Endothelial cell of umbilical vein (primary cell): ENCODE measurements around the gene COL7A1. TPM values are rescaled to one million over a fixed set of nuclear protein-coding genes. Genes with fewer than 3 reads are reported as not detected.

Experiments
- BruUV-seq: library from RNA; stranded (reverse); fragments of 400-500 nt; replicated peaks from 2 replicates; lab custom pipeline; 2021; lab: Mats Ljungman, UMichigan
- CTCF ChIA-PET: fragments of 300-600, 350-600 bp; sonication (Branson Sonifier 250); formaldehyde crosslinking; loops from one replicate; lab custom pipeline; 2021; ENCODE audit warnings: antibody characterized with exemption, inconsistent platforms; lab: Charles Lee
- POLR2A ChIA-PET: fragments of 300-600, 350-600 bp; sonication (Branson Sonifier 250); formaldehyde crosslinking; loops from one replicate; lab custom pipeline; 2021; ENCODE audit warnings: antibody characterized with exemption, inconsistent platforms; lab: Charles Lee
- DNase-seq: peaks from one replicate; pipeline ENCODE4 v3.0.0-alpha.2; 2011; ENCODE audit warnings: low read depth, low spot score
- FAIRE-seq: peaks from 2 replicates; lab custom pipeline; 2011; peaks lifted over from hg19 to GRCh38; lab: Jason Lieb, UNC
- H2AFZ ChIP-seq: 2 replicates; pipeline ENCODE4 v1.6.0; 2012; ENCODE audit warnings: low read depth, low read length, control low read depth, inconsistent platforms
- H3K27ac ChIP-seq: 2 replicates; pipeline ENCODE4 v1.5.1; 2011; ENCODE audit warnings: low read depth, mild to moderate bottlenecking, control low read depth, low read length, moderate library complexity; ENCODE audit not compliant: insufficient read depth
- H3K27me3 ChIP-seq, 2 experiments: 2 replicates each; pipeline versions ENCODE4 v1.6.0 to v1.6.1; 2011; ENCODE audit warnings: low read length in 2 of 2, mixed read lengths in 1 of 2; ENCODE audit not compliant: control insufficient read depth in 2 of 2, insufficient read depth in 2 of 2
- H3K36me3 ChIP-seq, 2 experiments: 2 replicates in 1 of 2; 3 replicates in 1 of 2; pipeline ENCODE4 v1.5.1; 2011; ENCODE audit warnings: low read length in 2 of 2, mild to moderate bottlenecking in 1 of 2, moderate library complexity in 1 of 2; ENCODE audit not compliant: control insufficient read depth in 2 of 2, insufficient read depth in 2 of 2; ENCODE audit errors: extremely low read depth in 1 of 2
- H3K4me1 ChIP-seq: 3 replicates; pipeline ENCODE4 v1.5.1; 2011; ENCODE audit warnings: mild to moderate bottlenecking, low read length; ENCODE audit not compliant: control insufficient read depth, insufficient read depth; ENCODE audit errors: extremely low read depth
- H3K4me2 ChIP-seq: 2 replicates; pipeline ENCODE4 v1.6.1; 2011; ENCODE audit warnings: low read length, control low read depth, mixed read lengths; ENCODE audit not compliant: insufficient read depth
- H3K4me3 ChIP-seq, 3 experiments: fragments of 200-600 bp in 1 of 3; sonication (generic), shearing (Covaris generic) in 1 of 3; replicated peaks in 1 of 3; 2 replicates each; pipeline ENCODE4 v1.5.1; 2011 to 2016; ENCODE audit warnings: control low read depth in 3 of 3, low read length in 3 of 3, mild to moderate bottlenecking in 2 of 3, inconsistent platforms in 1 of 3, low read depth in 1 of 3, moderate library complexity in 1 of 3; ENCODE audit not compliant: insufficient read depth in 1 of 3
- H3K79me2 ChIP-seq: 2 replicates; pipeline ENCODE4 v1.6.0; 2012; ENCODE audit warnings: low read length, inconsistent platforms; ENCODE audit not compliant: control insufficient read depth, insufficient read depth
- H3K9ac ChIP-seq: replicated peaks from 2 replicates; pipeline ENCODE3; 2011; ENCODE audit warnings: low read length, control low read depth; ENCODE audit not compliant: insufficient read depth; ENCODE audit errors: extremely low read depth
- H3K9me1 ChIP-seq: replicated peaks from 3 replicates; pipeline ENCODE4 v1.6.0; 2011; ENCODE audit warnings: mild to moderate bottlenecking, low read length; ENCODE audit not compliant: control insufficient read depth, insufficient read depth; ENCODE audit errors: extremely low read depth
- H3K9me3 ChIP-seq: replicated peaks from 2 replicates; pipeline ENCODE4 v1.5.1; 2012; ENCODE audit warnings: low read length, inconsistent platforms; ENCODE audit not compliant: control insufficient read depth, insufficient read depth
- H4K20me1 ChIP-seq: replicated peaks from 2 replicates; pipeline ENCODE3; 2011; ENCODE audit warnings: mild to moderate bottlenecking, low read length; ENCODE audit not compliant: control insufficient read depth, insufficient read depth; ENCODE audit errors: extremely low read depth
- CTCF ChIP-seq, 2 donors: IDR thresholded peaks; 1 replicate in 1 of 2; 2 replicates in 1 of 2; pipeline ENCODE4 v1.5.1; 2011; ENCODE audit warnings: low read length in 2 of 2, mild to moderate bottlenecking in 2 of 2, moderate library complexity in 2 of 2, control low read depth in 1 of 2, inconsistent platforms in 1 of 2, low read depth in 1 of 2; ENCODE audit not compliant: insufficient read depth in 1 of 2; ENCODE audit errors: extremely low read depth in 1 of 2
- EZH2 ChIP-seq: IDR thresholded peaks from 2 replicates; pipeline ENCODE4 v1.6.1; 2012; ENCODE audit warnings: borderline replicate concordance, low read depth, mild to moderate bottlenecking, moderate library complexity, low read length, inconsistent platforms; ENCODE audit not compliant: severe bottlenecking
- GATA2 ChIP-seq: IDR thresholded peaks from 2 replicates; pipeline ENCODE4 v1.7.0; 2011; ENCODE audit warnings: low read depth, mild to moderate bottlenecking, moderate library complexity, mixed read lengths, low read length; ENCODE audit not compliant: insufficient read length, insufficient read depth
- JUN ChIP-seq: IDR thresholded peaks from 2 replicates; pipeline ENCODE4 v1.6.1; 2011; ENCODE audit warnings: borderline replicate concordance, low read depth; ENCODE audit not compliant: insufficient read length, insufficient read depth
- MAX ChIP-seq: IDR thresholded peaks from 2 replicates; pipeline ENCODE4 v1.6.1; 2011; ENCODE audit not compliant: insufficient read depth, insufficient read length
- MYC ChIP-seq: IDR thresholded peaks from one replicate; pipeline ENCODE4 v1.6.1; 2011; ENCODE audit warnings: mild to moderate bottlenecking, low read depth, low read length
- POLR2A ChIP-seq: IDR thresholded peaks from 2 replicates; pipeline ENCODE4 v1.6.1; 2012; ENCODE audit warnings: low read depth, mild to moderate bottlenecking, control low read depth, low read length
- POLR2AphosphoS5 ChIP-seq: IDR thresholded peaks from 2 replicates; pipeline ENCODE4 v1.6.1; 2012; ENCODE audit warnings: low read depth, mild to moderate bottlenecking, control low read depth, low read length, moderate library complexity; ENCODE audit not compliant: insufficient read depth
- dilution Hi-C: fragments of 300-500 bp; cut with MboI; formaldehyde crosslinking; loops from one replicate; pipeline ENCODE4 v1.15.0; 2019; ENCODE audit warnings: low sequenced_read_pairs; ENCODE audit not compliant: extremely low pct_ligation_motif_present
- intact Hi-C: fragments of 100-400 bp; cut with micrococcal nuclease; formaldehyde crosslinking; loops from one replicate; pipeline ENCODE4 v1.10.0; 2022
- polyA plus RNA-seq, 4 experiments: library from polyadenylated mRNA; depleted of rRNA in 3 of 4; stranded (reverse) in 3 of 4; unstranded in 1 of 4; fragments of >200 nt; gene quantifications; 2 replicates each; pipeline versions ENCODE4 v1.2.1 to v1.2.3, GENCODE V29; 2011 to 2012; ENCODE audit warnings: missing spikeins in 1 of 4
- total RNA-seq: library from RNA; stranded (reverse); gene quantifications from 2 replicates; pipeline ENCODE4 v1.2.3, GENCODE V29; 2021

The COL7A1 gene
- total and polyA plus RNA-seq, 2 donors (not counting 3 experiments of a cell fraction or from before 2014, with no cell fraction given): 0.55 to 1.9 TPM

GRCh38 chr3:48528048-48528447, 67.1 kb downstream of the COL7A1 start:
- TF ChIP-seq JUN (no peak), EZH2 (no peak), MYC (no peak), GATA2 (no peak), MAX (no peak), POLR2A (no peak), POLR2AphosphoS5 (no peak), CTCF (IDR thresholded peaks at IDR 0.05; ENCODE audit: extremely low read depth in 1 of 2, insufficient read depth in 1 of 2, low read depth in 1 of 2, low read length in 2 of 2) (no peak)
- Histone ChIP-seq H3K36me3 (no peaks in the 10 kb centered on the region), H3K27ac (no peak overlapping the region), H3K4me3 (no peak overlapping the region), H3K9ac (no peak overlapping the region), H3K79me2 (no peaks in the 10 kb centered on the region), H4K20me1 (no peaks in the 10 kb centered on the region), H2AFZ (no peak overlapping the region), H3K4me2 (no peak overlapping the region), H3K4me1 (no peaks in the 10 kb centered on the region), H3K9me1 (no peaks in the 10 kb centered on the region), H3K27me3 (no peaks in the 10 kb centered on the region), H3K9me3 (no peaks in the 10 kb centered on the region)
- dilution Hi-C loops (no loop called here), intact Hi-C loops (no loop called here)
- ChIA-PET POLR2A (no interaction called here), CTCF (interaction anchor here (0.6 to 1.7 kb wide), 3 partner anchors 21 to 92 kb away, joined by 3 to 5 read pairs (median 3); no protein-coding TSS in a partner anchor)
- FAIRE-seq (no peak), DNase-seq (no peak)
- no TSS peak for BruUV-seq
